ENCODE measurements around the gene GKN2. TPM values are rescaled to one million over a fixed set of nuclear protein-coding genes. Genes with fewer than 3 reads are reported as not detected.

Gene GKN2
- total RNA-seq, 1 experiment from 2014 or later = not detected

DNA sequence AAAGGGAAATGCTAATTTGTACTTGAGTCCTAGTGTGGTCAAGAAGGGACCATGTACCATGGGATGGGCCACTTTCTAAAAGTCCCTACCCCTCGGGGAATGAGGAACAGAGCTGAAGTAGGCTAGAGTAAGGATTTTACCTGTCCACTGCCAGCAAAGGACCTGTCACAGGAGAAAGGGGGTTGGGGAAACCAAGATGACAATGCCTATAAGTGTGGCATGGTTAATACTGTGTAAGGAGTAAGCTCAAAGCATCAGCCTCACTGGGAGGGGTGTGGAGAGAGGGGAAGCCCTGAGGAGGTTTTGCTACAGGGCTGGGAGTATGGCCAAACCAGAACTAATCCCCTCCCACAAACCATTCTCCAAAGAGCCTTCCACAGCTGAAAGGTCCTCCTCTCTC lies 15.8 kb downstream of the GKN2 start:
- H3K18ac ChIP-seq (ENCODE audit: insufficient read length, low read depth, low read length) = no peak overlapping the region
- no peak overlapping the region for H3K4ac ChIP-seq (ENCODE audit: low read depth, low read length)
- H3K27me3 ChIP-seq (ENCODE audit: insufficient read depth, low read length) = no peaks in the 10 kb centered on the region
- H3K4me3 Mint-ChIP-seq = no peak overlapping the region
- no peak overlapping the region for H3K56ac ChIP-seq (ENCODE audit: insufficient read length, low read depth, low read length)
- no peak overlapping the region for H3K9ac ChIP-seq (ENCODE audit: extremely low read depth, insufficient read length, low read length)
- H2AK5ac ChIP-seq (ENCODE audit: insufficient read length, low read length) = no peak overlapping the region
- H2BK120ac ChIP-seq (ENCODE audit: low read depth, low read length, poor library complexity, severe bottlenecking) = no peak overlapping the region
- no peak overlapping the region for H2BK20ac ChIP-seq (ENCODE audit: low read depth, low read length, poor library complexity, severe bottlenecking)
- H3K27ac ChIP-seq (ENCODE audit: insufficient read length, low read depth, low read length) = no peak overlapping the region
- no peaks in the 10 kb centered on the region for H3K36me3 Mint-ChIP-seq (ENCODE audit: insufficient read depth in 1 of 3, low read depth in 3 of 3)
- H3K23ac ChIP-seq (ENCODE audit: insufficient read length, low read depth, low read length) = no peak overlapping the region
- no peaks in the 10 kb centered on the region for H3K79me2 ChIP-seq (ENCODE audit: insufficient read depth, low read length)
- no peaks in the 10 kb centered on the region for H3K4me1 Mint-ChIP-seq
- H3K14ac ChIP-seq (ENCODE audit: insufficient read depth, low read length) = no peak overlapping the region
- H3K27ac Mint-ChIP-seq = no peak overlapping the region
- no peak for DNase-seq
- no peak overlapping the region for H4K8ac ChIP-seq (replicated peaks; ENCODE audit: insufficient read length, low read depth, low read length)
- no peak overlapping the region for H3K4me2 ChIP-seq (ENCODE audit: insufficient read depth, insufficient read length, low read length)
- WGBS (ENCODE audit: extremely low coverage, insufficient read length, low lambda C conversion rate) = no CpG with 5 or more reads among the region's 1 CpG
- peaks cover 7% of the 10 kb centered on the region for H3K27me3 Mint-ChIP-seq (ENCODE audit: low read depth)
- H4K5ac ChIP-seq (ENCODE audit: insufficient read length, low read depth, low read length) = no peak overlapping the region
- H3K9me3 ChIP-seq (ENCODE audit: control insufficient read depth, low read depth, low read length) = no peaks in the 10 kb centered on the region
- no peaks in the 10 kb centered on the region for H3K23me2 ChIP-seq (ENCODE audit: insufficient read length, low read depth, low read length, poor library complexity, severe bottlenecking)
- TF ChIP-seq, protein P1, sequence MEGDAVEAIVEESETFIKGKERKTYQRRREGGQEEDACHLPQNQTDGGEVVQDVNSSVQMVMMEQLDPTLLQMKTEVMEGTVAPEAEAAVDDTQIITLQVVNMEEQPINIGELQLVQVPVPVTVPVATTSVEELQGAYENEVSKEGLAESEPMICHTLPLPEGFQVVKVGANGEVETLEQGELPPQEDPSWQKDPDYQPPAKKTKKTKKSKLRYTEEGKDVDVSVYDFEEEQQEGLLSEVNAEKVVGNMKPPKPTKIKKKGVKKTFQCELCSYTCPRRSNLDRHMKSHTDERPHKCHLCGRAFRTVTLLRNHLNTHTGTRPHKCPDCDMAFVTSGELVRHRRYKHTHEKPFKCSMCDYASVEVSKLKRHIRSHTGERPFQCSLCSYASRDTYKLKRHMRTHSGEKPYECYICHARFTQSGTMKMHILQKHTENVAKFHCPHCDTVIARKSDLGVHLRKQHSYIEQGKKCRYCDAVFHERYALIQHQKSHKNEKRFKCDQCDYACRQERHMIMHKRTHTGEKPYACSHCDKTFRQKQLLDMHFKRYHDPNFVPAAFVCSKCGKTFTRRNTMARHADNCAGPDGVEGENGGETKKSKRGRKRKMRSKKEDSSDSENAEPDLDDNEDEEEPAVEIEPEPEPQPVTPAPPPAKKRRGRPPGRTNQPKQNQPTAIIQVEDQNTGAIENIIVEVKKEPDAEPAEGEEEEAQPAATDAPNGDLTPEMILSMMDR (conservative IDR thresholded peaks at IDR 0.05) = no peak
- no peak overlapping the region for H2BK5ac ChIP-seq (ENCODE audit: insufficient read length, low read length)
- H2BK15ac ChIP-seq (ENCODE audit: low read depth, low read length) = no peak overlapping the region
- no peak overlapping the region for H2BK12ac ChIP-seq (ENCODE audit: insufficient read length, low read depth, low read length)
- no peak overlapping the region for H2AFZ ChIP-seq (ENCODE audit: low read length)
- no peaks in the 10 kb centered on the region for H4K20me1 ChIP-seq (ENCODE audit: control insufficient read depth, insufficient read depth, insufficient read length)
- peaks cover 3 to 7% of the 10 kb centered on the region in 2 experiments; a peak in 2 of 5 replicates for H3K9me3 Mint-ChIP-seq
- no peak overlapping the region for H3T11ph ChIP-seq (ENCODE audit: low read length)
- H4K91ac ChIP-seq (ENCODE audit: insufficient read length, low read depth, low read length) = no peak overlapping the region
- no peaks in the 10 kb centered on the region for H3K79me1 ChIP-seq (ENCODE audit: insufficient read depth, low read depth, low read length, poor library complexity, severe bottlenecking)
- no peaks in the 10 kb centered on the region for H3K4me1 ChIP-seq (ENCODE audit: insufficient read depth, low read length)

All from H9 (cell line).